Suprapubic skin (tissue), 3 donors: ENCODE measurements around the gene PPP1R9B.

ENCODE experiments used
- EP300 ChIP-seq: sonication (generic); formaldehyde crosslinking; IDR thresholded peaks from one replicate; pipeline ENCODE4 v1.6.1; 2017; ENCODE audit warnings: antibody characterized with exemption
- POLR2A ChIP-seq, 2 donors: fragments of 450-650 bp; IDR thresholded peaks; one replicate each; pipeline ENCODE4 v1.6.1; 2017; ENCODE audit warnings: antibody characterized with exemption in 2 of 2, mild to moderate bottlenecking in 2 of 2, moderate library complexity in 2 of 2
- TF ChIP-seq, protein P1 (sequence below), 2 donors: fragments of 200-600 bp in 1 of 2; fragments of 450-650 bp in 1 of 2; sonication (generic) in 1 of 2; IDR thresholded peaks; one replicate each; pipeline ENCODE4 v1.5.1; 2016 to 2019; ENCODE audit warnings: antibody characterized with exemption in 2 of 2, mild to moderate bottlenecking in 1 of 2, moderate library complexity in 1 of 2

DNA sequence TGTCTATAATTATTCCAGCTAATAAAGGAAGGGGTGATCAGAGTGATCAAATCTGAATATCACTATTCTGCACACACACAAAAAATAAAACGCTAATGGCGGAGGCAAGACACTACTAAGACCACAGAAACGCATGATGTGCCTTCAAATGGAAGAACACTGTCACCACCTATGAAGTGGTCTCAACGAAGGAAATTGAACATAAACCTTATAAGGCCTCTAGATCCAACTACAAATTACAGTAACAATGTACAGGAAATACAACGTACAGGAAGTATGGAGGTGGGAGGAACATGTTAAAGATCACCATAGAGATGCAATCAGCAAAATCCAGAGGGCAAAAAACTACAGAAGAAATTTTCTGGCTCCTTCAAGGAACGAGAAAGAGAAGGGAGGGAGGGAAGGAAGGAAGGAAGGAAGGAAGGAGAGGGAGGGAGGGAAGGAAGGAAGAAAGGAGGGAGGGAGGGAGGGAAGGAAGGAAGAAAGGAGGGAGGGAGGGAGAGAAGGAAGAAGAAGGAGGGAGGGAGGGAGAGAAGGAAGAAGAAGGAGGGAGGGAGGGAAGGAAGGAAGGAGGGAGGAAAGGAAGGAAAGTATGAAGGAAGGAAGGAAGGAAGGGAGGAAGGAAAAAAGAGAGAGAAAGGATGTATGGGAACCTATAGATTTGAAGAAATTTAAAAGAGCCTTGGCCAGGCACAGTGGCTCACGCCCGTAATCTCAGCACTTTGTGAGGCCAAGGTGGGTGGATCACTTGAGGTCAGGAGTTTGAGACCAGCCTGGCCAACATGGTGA, 12.2 kb upstream of the PPP1R9B start:
- TF ChIP-seq, protein P1, sequence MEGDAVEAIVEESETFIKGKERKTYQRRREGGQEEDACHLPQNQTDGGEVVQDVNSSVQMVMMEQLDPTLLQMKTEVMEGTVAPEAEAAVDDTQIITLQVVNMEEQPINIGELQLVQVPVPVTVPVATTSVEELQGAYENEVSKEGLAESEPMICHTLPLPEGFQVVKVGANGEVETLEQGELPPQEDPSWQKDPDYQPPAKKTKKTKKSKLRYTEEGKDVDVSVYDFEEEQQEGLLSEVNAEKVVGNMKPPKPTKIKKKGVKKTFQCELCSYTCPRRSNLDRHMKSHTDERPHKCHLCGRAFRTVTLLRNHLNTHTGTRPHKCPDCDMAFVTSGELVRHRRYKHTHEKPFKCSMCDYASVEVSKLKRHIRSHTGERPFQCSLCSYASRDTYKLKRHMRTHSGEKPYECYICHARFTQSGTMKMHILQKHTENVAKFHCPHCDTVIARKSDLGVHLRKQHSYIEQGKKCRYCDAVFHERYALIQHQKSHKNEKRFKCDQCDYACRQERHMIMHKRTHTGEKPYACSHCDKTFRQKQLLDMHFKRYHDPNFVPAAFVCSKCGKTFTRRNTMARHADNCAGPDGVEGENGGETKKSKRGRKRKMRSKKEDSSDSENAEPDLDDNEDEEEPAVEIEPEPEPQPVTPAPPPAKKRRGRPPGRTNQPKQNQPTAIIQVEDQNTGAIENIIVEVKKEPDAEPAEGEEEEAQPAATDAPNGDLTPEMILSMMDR (IDR thresholded peaks at IDR 0.05): no peak
- no peak for TF ChIP-seq POLR2A (IDR thresholded peaks at IDR 0.05)
- no peak for TF ChIP-seq EP300
